B cell (primary cell): ENCODE data around the gene PHACTR2. TPM values are rescaled to one million over a fixed set of nuclear protein-coding genes. Genes with fewer than 3 reads are reported as not detected.

ENCODE experiments used
- ATAC-seq: fragments of 200-7000 bp; cut with Tn5 transposase; one replicate; pipeline ENCODE4 v1.10.0; 2021; ENCODE audit warnings: low read depth, mild to moderate bottlenecking, moderate number of reproducible peaks, moderate library complexity
- CTCF ChIA-PET: fragments of 350-600 bp; sonication (Branson Sonifier 250); formaldehyde crosslinking; loops from one replicate; lab custom pipeline; 2021; ENCODE audit warnings: antibody characterized with exemption, inconsistent platforms; lab: Charles Lee
- POLR2A ChIA-PET: fragments of 350-600 bp; sonication (Branson Sonifier 250); formaldehyde crosslinking; loops from one replicate; lab custom pipeline; 2021; ENCODE audit warnings: antibody characterized with exemption; lab: Charles Lee
- DNase-seq: peaks from one replicate; pipeline ENCODE4 v3.0.0; 2013
- H2AFZ ChIP-seq: 2 replicates; pipeline ENCODE4 v1.6.1; 2012; ENCODE audit warnings: mild to moderate bottlenecking, low read depth, low read length; ENCODE audit not compliant: insufficient read depth, poor library complexity, severe bottlenecking
- H3K27ac ChIP-seq, 2 donors: 1 replicate in 1 of 2; 2 replicates in 1 of 2; pipeline ENCODE4 v1.5.1; 2012 to 2013; ENCODE audit warnings: low read length in 2 of 2, mild to moderate bottlenecking in 2 of 2, moderate library complexity in 1 of 2
- H3K27me3 ChIP-seq, 4 experiments: fragments of 200-600 bp in 1 of 4; sonication (generic) in 1 of 4; replicated peaks in 1 of 4; 1 replicate in 2 of 4; 2 replicates in 2 of 4; pipeline versions ENCODE4 v1.6.1 to v1.7.0; 2013 to 2016; ENCODE audit warnings: low read length in 3 of 4, mild to moderate bottlenecking in 2 of 4, mixed read lengths in 1 of 4, moderate library complexity in 1 of 4; ENCODE audit not compliant: insufficient read depth in 4 of 4, control insufficient read depth in 3 of 4; ENCODE audit errors: control extremely low read depth in 1 of 4
- H3K36me3 ChIP-seq, 2 experiments: replicated peaks in 1 of 2; 1 replicate in 1 of 2; 2 replicates in 1 of 2; pipeline versions ENCODE4 v1.6.1 to v1.7.1; 2013; ENCODE audit warnings: low read length in 1 of 2; ENCODE audit not compliant: insufficient read depth in 2 of 2, control insufficient read depth in 1 of 2; ENCODE audit errors: control extremely low read depth in 1 of 2, extremely low read depth in 1 of 2
- H3K4me1 ChIP-seq, 2 donors: fragments of 200-600 bp in 1 of 2; sonication (generic) in 1 of 2; 1 replicate in 1 of 2; 2 replicates in 1 of 2; pipeline versions ENCODE4 v1.5.1 to v1.6.1; 2013 to 2017; ENCODE audit warnings: low read length in 2 of 2; ENCODE audit not compliant: control insufficient read depth in 2 of 2, insufficient read depth in 2 of 2
- H3K4me2 ChIP-seq: replicated peaks from 2 replicates; pipeline ENCODE3; 2012; ENCODE audit warnings: mild to moderate bottlenecking, low read depth, low read length; ENCODE audit not compliant: poor library complexity, severe bottlenecking
- H3K4me3 ChIP-seq, 5 experiments: fragments of 200-600 bp in 1 of 5; sonication (generic) in 1 of 5; 1 replicate in 3 of 5; 2 replicates in 2 of 5; pipeline versions ENCODE4 v1.5.1 to v1.7.0; 2011 to 2016; ENCODE audit warnings: low read length in 4 of 5, mild to moderate bottlenecking in 4 of 5, low read depth in 2 of 5, control low read depth in 1 of 5, moderate library complexity in 1 of 5; ENCODE audit not compliant: insufficient read depth in 1 of 5; ENCODE audit errors: control extremely low read depth in 1 of 5, extremely low read depth in 1 of 5
- H3K79me2 ChIP-seq: fragments of 200-600 bp; sonication (generic); one replicate; pipeline ENCODE4 v1.6.0; 2016; ENCODE audit warnings: low read length; ENCODE audit not compliant: control insufficient read depth, insufficient read depth
- H3K9ac ChIP-seq: fragments of 200-600 bp; sonication (generic); 2 replicates; pipeline ENCODE4 v1.6.1; 2017; ENCODE audit warnings: mild to moderate bottlenecking, low read length, moderate library complexity
- H3K9me3 ChIP-seq, 3 donors: one replicate each; pipeline versions ENCODE4 v1.6.1 to v1.7.1; 2013; ENCODE audit warnings: low read length in 2 of 3; ENCODE audit not compliant: control insufficient read depth in 2 of 3, insufficient read depth in 1 of 3; ENCODE audit errors: control extremely low read depth in 1 of 3
- H4K20me1 ChIP-seq: 2 replicates; pipeline ENCODE4 v1.6.0; 2012; ENCODE audit warnings: mild to moderate bottlenecking, low read length; ENCODE audit not compliant: insufficient read depth, control insufficient read depth, poor library complexity, severe bottlenecking
- H3K27ac Mint-ChIP-seq: one replicate; pipeline ENCODE4 v1.8.0; 2021; ENCODE audit warnings: mixed read lengths
- H3K27me3 Mint-ChIP-seq: one replicate; pipeline ENCODE4 v1.8.0; 2021; ENCODE audit warnings: mixed read lengths
- H3K4me1 Mint-ChIP-seq: one replicate; pipeline ENCODE4 v1.8.0; 2021; ENCODE audit warnings: mixed read lengths
- H3K4me3 Mint-ChIP-seq: one replicate; pipeline ENCODE4 v1.8.0; 2021; ENCODE audit warnings: mixed read lengths
- H3K9me3 Mint-ChIP-seq: one replicate; pipeline ENCODE4 v1.8.0; 2022; ENCODE audit warnings: mixed read lengths; ENCODE audit not compliant: insufficient read depth
- EZH2 ChIP-seq: IDR thresholded peaks from 2 replicates; pipeline ENCODE4 v1.6.1; 2012; ENCODE audit warnings: borderline replicate concordance, low read depth, mild to moderate bottlenecking, moderate library complexity, low read length; ENCODE audit not compliant: insufficient read depth, poor library complexity, severe bottlenecking
- WGBS: methylation state at CpG from one replicate; pipeline ENCODE4 v1.1.5; 2013; ENCODE audit warnings: missing lambda C conversion rate; ENCODE audit not compliant: insufficient coverage; 5-methylcytosine and 5-hydroxymethylcytosine counted together
- intact Hi-C: fragments of 100-400 bp; cut with micrococcal nuclease; formaldehyde crosslinking; loops from one replicate; pipeline ENCODE4 v1.10.0; 2022
- polyA plus RNA-seq: library from polyadenylated mRNA; depleted of rRNA; stranded (reverse); fragments of >200 nt; gene quantifications from 2 replicates; pipeline ENCODE4 v1.2.3, GENCODE V29; 2012
- total RNA-seq, 2 donors: library from RNA; stranded (reverse); fragments of 120-200 nt in 1 of 2; gene quantifications; 1 replicate in 1 of 2; 2 replicates in 1 of 2; pipeline versions ENCODE4 v1.2.3 to v1.2.4, GENCODE V29; 2013 to 2022
- TF ChIP-seq, protein P1 (sequence below): fragments of 200-600 bp; IDR thresholded peaks from one replicate; pipeline ENCODE4 v1.8.0; 2022; ENCODE audit warnings: antibody characterized with exemption, mild to moderate bottlenecking

Gene PHACTR2
- total and polyA plus RNA-seq, 2 donors (not counting 1 experiment from before 2014, with no cell fraction given), result 1.1 to 10.6 TPM

DNA sequence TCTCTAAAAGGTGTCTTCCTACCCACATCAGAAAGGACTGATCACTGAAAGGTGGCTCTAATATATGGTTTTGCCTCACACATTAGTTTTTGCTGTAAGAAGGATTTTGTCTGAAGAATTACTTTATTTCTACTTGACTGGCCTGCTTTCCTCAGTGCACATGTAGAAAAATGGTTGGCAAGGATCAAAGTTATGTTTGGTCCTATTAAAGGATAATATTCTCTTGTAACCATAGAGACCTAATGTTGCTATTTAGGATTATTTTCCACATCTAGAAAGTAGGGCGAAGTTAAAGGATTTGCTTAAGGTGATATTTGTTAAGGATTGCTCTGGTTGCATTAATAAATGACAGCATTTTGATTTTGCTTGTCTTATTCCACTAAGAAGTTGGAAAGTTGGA lies 40.7 kb downstream of the PHACTR2 start:
- H3K4me2 ChIP-seq, result no peak overlapping the region
- no peak overlapping the region for H3K9ac ChIP-seq
- Mint-ChIP-seq H3K27me3 (no peaks in the 10 kb centered on the region), H3K4me1 (no peaks in the 10 kb centered on the region), H3K27ac (no peak overlapping the region), H3K4me3 (no peak overlapping the region), H3K9me3 (peaks cover 4% of the 10 kb centered on the region)
- ChIA-PET POLR2A (no interaction called here), CTCF (no interaction called here)
- no peak overlapping the region for H2AFZ ChIP-seq
- TF ChIP-seq EZH2, result no peak
- TF ChIP-seq, protein P1, sequence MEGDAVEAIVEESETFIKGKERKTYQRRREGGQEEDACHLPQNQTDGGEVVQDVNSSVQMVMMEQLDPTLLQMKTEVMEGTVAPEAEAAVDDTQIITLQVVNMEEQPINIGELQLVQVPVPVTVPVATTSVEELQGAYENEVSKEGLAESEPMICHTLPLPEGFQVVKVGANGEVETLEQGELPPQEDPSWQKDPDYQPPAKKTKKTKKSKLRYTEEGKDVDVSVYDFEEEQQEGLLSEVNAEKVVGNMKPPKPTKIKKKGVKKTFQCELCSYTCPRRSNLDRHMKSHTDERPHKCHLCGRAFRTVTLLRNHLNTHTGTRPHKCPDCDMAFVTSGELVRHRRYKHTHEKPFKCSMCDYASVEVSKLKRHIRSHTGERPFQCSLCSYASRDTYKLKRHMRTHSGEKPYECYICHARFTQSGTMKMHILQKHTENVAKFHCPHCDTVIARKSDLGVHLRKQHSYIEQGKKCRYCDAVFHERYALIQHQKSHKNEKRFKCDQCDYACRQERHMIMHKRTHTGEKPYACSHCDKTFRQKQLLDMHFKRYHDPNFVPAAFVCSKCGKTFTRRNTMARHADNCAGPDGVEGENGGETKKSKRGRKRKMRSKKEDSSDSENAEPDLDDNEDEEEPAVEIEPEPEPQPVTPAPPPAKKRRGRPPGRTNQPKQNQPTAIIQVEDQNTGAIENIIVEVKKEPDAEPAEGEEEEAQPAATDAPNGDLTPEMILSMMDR, result no peak
- H3K9me3 ChIP-seq, result no peaks in the 10 kb centered on the region
- DNase-seq, result no peak
- no peaks in the 10 kb centered on the region for H3K27me3 ChIP-seq
- ATAC-seq, result no peak
- intact Hi-C loops, result no loop called here
- no peaks in the 10 kb centered on the region for H3K4me1 ChIP-seq
- WGBS, result no CpG with 5 or more reads among the region's 1 CpG
- H3K79me2 ChIP-seq, result no peaks in the 10 kb centered on the region
- no peaks in the 10 kb centered on the region for H4K20me1 ChIP-seq
- H3K27ac ChIP-seq, result no peak overlapping the region
- H3K36me3 ChIP-seq, result no peaks in the 10 kb centered on the region
- no peak overlapping the region for H3K4me3 ChIP-seq

DNA sequence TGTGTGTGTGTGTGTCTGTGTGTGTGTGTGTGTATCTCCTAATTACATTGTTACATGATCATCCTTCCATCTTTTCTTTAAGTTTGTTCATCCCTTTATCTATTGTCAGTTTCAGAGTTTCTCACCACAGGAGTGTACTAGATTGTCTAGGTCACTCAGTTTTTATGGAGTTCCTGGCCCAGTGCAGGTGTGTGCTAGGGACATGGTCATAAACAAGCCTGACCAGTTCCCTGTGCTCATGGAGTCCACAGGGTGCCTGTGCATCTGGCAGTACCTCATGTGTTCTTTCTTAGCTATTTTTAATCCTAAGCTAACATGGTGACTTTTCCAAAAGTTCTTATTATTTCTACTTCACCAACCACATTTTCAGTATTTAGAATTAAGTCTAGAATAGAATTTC lies 43.9 kb downstream of the PHACTR2 start:
- H3K9me3 Mint-ChIP-seq, result peaks cover 6% of the 10 kb centered on the region
- H3K4me3 Mint-ChIP-seq, result no peak overlapping the region
- H3K27me3 Mint-ChIP-seq, result no peaks in the 10 kb centered on the region
- no peaks in the 10 kb centered on the region for H3K36me3 ChIP-seq
- H3K27ac Mint-ChIP-seq, result no peak overlapping the region
- intact Hi-C loops, result no loop called here
- H2AFZ ChIP-seq, result no peak overlapping the region
- H3K4me1 Mint-ChIP-seq, result peaks cover 6% of the 10 kb centered on the region
- H3K4me1 ChIP-seq, result peaks cover 0 to 8% of the 10 kb centered on the region in 2 donors
- no peak overlapping the region for H3K4me3 ChIP-seq
- ChIA-PET CTCF (no interaction called here), POLR2A (no interaction called here)
- H3K27me3 ChIP-seq, result no peaks in the 10 kb centered on the region
- peaks cover 0 to 12% (median 6%) of the 10 kb centered on the region in 3 donors for H3K9me3 ChIP-seq
- DNase-seq, result no peak
- no peak overlapping the region for H3K4me2 ChIP-seq
- no peaks in the 10 kb centered on the region for H3K79me2 ChIP-seq
- no peak overlapping the region for H3K9ac ChIP-seq
- TF ChIP-seq, protein P1, result no peak
- no peak for TF ChIP-seq EZH2
- no peak for ATAC-seq
- no peak overlapping the region for H3K27ac ChIP-seq
- H4K20me1 ChIP-seq, result no peaks in the 10 kb centered on the region
